HG02642 (cell line): Measurements from ENCODE around the gene HS6ST2.

Source experiments
- ATAC-seq: cut with Tn5 transposase; IDR thresholded peaks from one replicate; pipeline ENCODE4 v1.9.1; 2021; ENCODE audit warnings: mild to moderate bottlenecking; ENCODE audit not compliant: unreplicated experiment, poor library complexity

HS6ST2 gene

DNA sequence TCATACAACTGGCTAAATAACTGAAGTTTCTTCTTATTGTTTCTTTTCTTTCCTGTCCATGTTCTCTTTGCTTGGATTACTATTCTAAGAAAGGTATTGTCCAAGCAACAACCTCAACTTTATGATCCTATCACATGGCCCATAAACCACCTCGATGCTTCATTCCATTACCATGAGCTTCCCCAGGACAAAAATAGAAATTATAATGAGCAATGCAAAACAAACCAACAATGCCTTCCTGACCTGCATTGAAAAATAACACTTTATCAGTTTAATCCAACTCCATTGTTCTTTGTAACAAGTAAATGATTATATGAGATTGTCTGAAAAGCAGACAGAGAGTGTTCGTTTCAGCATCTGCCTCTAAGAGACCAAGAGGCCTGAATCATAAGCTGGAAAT is 148.8 kb downstream of the HS6ST2 start:
- no peak for ATAC-seq

DNA sequence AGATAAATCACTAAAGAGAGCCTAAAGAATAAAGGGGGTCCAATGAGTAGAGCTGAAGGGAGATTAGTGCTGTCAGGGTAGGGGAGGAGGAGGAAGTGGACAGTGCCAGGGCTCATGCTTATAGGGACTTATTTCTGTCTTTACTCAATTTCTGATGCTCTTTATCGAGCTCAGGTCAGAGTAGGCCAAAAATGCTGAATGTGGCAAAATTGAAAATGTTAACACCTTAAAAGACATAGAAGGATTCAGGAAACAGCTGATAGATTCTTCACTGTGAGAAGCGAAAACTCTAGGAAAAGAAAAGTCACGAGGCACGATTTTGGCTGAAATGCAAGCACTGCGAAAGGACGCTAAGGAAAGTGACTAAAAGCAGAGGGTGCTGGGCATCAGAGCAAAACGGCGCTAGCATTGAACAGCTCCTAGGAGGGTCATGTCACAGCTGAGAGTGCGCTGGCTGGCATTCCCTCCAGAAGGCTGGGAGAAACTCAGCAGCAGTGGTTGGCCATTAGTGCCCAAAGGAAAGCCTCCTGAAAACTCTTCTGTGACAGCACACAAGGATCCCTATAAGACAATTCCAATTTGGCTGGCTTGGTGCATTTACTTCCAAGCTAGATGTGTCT is 150.9 kb downstream of the HS6ST2 start:
- ATAC-seq, result no peak

GRCh38 chrX:132802033-132802432 is 156.4 kb downstream of the HS6ST2 start:
- no peak for ATAC-seq

- no peak for ATAC-seq
Measured at GRCh38 chrX:132795181-132795580, 163.2 kb downstream of the HS6ST2 start.

- ATAC-seq, result no peak
Measured at GRCh38 chrX:132791714-132792113, 166.7 kb downstream of the HS6ST2 start.

- no peak for ATAC-seq
Measured at GRCh38 chrX:132790329-132790728, 168.1 kb downstream of the HS6ST2 start.

DNA sequence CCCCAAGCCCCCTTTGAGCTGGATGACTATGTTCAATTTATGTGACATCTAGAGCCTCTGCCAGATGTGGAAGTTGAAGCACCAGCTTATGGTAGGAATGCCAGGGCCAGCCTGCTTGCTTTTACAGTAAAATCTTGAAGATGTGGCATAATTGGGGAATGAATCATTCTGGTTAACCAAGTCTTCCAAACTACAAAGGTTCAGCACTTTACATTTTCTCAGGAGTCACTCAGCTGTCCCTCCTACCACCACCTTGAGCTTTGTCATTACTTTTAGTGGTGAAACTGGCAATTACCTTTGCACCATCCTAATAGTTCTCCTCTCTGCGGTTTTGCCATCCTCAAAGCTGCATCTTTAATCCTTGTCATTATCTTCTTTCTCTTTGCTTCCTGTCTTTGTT is 172.2 kb downstream of the HS6ST2 start:
- ATAC-seq, result no peak

DNA sequence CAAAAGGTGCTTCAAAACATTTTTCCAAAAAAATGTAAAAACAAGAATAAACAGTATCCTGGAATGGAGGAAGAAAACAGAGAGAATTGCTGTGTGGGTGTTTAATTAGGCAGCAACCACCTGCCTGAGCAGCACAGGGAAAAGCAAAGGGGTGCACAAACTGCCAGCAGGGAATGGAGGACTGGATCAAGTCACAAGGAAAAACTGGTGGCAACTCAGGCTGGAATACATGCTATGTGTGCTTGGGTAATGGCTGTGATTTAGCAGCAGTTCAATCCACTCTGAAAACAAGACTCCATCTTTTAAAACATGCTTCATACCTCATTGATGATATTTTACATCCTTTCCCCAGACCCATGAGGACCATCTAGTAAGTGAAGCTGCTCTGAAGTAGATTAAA is 179.5 kb downstream of the HS6ST2 start:
- ATAC-seq, result no peak

- no peak for ATAC-seq
Measured at GRCh38 chrX:132776486-132777210, 181.8 kb downstream of the HS6ST2 start.

- no peak for ATAC-seq
Measured at GRCh38 chrX:132775263-132775823, 183.1 kb downstream of the HS6ST2 start.

DNA sequence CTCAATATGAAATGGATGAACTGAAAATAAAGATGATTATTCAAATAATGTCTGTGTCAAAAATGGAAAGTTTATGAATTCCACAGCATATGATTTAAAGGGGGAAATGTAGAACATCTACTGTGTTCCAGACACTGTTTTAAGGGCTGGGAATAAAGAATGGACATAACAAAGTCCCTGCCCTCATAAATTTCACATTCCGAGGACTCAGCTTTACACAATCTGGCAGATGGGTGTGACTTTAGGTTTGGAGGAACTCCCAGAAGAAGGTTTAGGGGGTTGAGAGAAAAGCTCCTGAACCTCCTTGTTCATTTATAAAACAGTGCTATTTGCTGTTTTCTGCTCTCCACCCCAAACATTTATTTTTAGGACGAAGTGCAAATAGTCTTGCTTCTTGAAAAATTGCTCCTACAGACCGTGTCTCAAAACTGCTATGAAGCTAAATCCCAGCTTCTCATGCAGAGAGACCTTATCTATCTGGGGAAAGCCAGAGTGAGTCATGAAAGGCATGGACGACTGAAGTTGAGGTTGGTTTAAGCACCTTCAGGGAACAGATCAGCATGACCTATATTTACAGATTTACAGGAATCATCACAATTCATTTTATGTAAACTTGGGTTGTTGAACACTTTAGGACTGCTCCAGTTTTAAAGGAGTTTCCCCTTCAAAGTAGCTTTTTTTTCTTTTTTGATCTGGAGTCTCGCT is 184.3 kb downstream of the HS6ST2 start:
- ATAC-seq, result no peak

DNA sequence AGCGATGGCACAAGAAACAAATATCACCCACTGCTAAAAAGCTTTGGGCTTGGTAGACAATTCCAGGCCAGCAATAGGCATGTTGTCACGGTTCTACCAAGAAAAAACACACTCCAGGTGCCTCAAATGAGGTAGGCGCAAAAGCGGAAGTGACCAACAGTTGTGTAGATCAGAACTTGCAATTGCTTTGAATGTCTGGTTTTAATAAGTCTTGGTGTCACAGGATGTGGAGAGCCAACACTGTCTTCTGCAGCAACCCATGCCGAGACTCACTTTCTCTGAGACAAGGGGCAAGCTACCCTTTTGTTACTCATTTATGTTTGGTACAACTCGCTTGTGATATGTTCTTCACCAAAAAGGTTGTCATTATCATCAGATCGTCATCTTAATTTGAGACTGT is 188.8 kb downstream of the HS6ST2 start:
- ATAC-seq, result no peak

- no peak for ATAC-seq
Measured at GRCh38 chrX:132766452-132766851, 192.0 kb downstream of the HS6ST2 start.

DNA sequence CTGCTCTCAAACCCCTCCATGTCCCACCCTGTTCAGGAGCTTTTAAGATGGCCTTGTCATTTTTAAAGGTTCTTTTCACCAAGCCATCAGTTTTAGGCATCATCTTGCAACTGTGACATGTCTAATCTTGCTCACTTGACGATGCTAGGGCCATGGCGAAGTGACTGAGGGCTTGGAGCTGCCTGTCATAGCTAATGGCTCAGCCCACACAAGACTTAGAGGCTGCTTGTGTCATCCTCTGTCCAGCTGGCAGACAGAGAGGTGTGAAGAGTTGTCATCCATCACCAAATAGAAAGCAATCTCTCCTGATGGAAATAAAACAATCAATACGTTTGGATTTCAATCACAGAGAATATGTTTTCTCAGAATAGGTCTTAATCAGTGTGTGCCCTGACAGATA is 194.9 kb downstream of the HS6ST2 start:
- ATAC-seq, result no peak

DNA sequence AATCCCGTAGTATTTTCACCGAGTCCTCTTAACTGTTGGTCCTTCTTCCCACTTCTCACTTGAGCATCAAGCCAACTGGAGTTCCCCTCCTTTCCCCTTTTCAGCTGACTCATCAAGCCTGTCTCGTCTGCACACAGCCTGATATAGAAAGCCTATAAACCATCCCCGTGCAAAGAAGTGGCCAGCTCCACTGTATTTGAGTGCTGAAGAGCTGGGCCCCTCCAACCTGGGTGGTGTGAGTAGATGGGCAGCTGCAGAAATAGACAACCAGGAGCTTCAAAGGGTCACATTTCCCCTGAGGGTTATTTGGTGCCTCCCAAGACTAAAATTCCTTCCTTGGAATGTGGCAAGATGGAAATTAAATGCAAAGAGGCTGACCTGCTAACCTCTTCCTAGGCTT is 199.7 kb downstream of the HS6ST2 start:
- no peak for ATAC-seq

DNA sequence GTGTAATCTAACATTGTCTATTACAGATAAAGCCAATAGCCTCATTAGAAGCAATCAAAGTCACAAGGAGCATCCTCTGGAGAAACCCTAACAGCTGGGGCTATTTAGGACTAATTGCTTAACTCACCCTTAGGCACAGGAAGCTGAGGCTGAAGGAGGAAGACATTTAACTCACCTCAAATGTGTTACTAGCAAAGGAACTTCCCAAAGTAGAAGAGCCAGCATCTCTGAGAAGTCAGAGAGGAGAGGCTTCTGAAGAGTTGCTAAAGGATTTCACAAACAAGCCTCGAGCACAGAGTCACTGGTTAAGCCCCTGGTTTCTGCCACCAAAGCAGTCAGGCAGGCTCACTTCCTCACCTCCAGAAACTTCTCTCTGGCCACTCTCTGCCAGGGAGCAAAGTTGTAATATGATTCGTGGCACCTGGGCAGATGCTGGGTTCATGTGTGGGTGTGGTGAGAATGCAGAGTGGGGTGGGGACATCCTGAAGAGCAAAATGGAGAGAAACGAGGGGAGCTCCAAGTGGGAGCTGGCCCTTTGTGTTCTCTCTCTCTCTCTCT is 201.3 kb downstream of the HS6ST2 start:
- no peak for ATAC-seq

GRCh38 chrX:132756439-132756838 is 202.0 kb downstream of the HS6ST2 start:
- ATAC-seq, result no peak

- ATAC-seq, result no peak
Measured at GRCh38 chrX:132751063-132751690, 207.3 kb downstream of the HS6ST2 start.

DNA sequence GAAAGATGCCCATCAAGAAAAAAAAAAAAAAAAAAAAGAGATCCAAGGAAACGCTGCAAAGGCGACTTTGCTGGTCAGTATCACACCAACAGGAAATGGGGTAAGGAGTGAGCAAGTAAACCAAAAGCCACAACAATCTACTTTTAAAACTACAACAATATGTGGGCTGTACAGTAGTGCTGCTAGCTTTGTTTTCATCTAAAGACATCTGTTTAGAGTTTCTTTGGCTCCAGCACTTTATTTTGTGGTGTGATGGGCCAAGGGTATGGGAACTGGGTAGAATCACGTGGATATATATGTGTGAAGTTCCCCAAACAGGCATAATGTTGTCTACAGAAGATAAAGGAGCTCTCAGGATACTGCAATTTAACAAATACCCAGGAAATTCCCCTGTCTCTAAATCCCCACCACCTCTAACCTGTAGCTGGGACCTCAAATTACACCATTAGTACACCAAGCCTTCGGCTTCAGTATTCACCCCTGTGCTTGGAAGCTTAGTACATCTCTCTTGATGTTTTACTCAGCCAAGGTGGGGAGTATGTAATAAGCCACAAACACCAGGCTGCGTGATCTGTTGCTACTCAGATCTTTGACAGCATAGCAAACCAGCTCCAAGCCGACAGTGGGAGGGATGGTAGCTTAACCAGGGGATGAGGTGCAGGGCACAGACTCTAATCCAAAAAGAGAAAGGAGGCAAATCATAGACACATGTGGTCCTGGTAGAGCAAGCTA is 207.9 kb downstream of the HS6ST2 start:
- ATAC-seq, result no peak

DNA sequence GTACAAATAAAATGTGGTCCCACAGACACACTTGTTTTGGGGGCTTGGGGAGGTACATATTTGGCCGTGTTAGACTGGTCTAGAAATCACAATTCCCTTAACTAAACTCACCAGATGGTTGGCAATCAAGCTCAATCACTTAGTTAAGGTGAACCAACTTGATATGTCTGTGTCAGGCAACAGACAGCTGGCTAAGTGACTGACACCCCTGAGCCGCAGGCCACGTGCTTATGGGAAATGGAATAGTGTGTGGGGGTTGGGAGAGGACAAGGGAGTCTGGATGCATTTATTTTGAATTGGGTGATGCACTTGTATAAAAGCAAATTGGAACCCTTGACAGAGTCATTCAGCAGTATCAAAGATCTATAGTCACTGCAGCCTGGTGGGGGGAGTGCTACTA is 209.0 kb downstream of the HS6ST2 start:
- ATAC-seq, result no peak
